OCI-LY7 (cell line): ENCODE results near the gene CFDP1. TPM values are rescaled to one million over a fixed set of nuclear protein-coding genes. Genes with fewer than 3 reads are reported as not detected.

Experiments
- BruUV-seq: library from RNA; stranded (reverse); fragments of 400-500 nt; replicated peaks from 2 replicates; lab custom pipeline; 2021; lab: Mats Ljungman, UMichigan
- CTCF ChIA-PET: fragments of 300-600 bp; sonication (Branson Sonifier 250); formaldehyde crosslinking; loops from one replicate; lab custom pipeline; 2022; ENCODE audit warnings: antibody characterized with exemption; ENCODE audit not compliant: unreplicated experiment; lab: Charles Lee
- POLR2A ChIA-PET: fragments of 300-600 bp; sonication (Branson Sonifier 250); formaldehyde crosslinking; loops from one replicate; lab custom pipeline; 2022; ENCODE audit warnings: antibody characterized with exemption; lab: Charles Lee
- DNase-seq: peaks from one replicate; pipeline ENCODE4 v3.0.0-alpha.2; 2015; ENCODE audit warnings: low spot score
- H2AFZ ChIP-seq: fragments of 200-600 bp; sonication (generic), shearing (Covaris generic); 2 replicates; pipeline ENCODE4 v1.6.1; 2014; ENCODE audit warnings: mild to moderate bottlenecking, antibody characterized with exemption, low read length, moderate library complexity
- H3K27ac ChIP-seq: fragments of 200-600 bp; sonication (generic); 2 replicates; pipeline ENCODE4 v1.5.1; 2014; ENCODE audit warnings: mixed run types, low read depth, mild to moderate bottlenecking, moderate library complexity, low read length, inconsistent platforms; ENCODE audit not compliant: poor library complexity, severe bottlenecking
- H3K36me3 ChIP-seq: fragments of 200-600 bp; sonication (generic); 2 replicates; pipeline ENCODE4 v1.6.1; 2014; ENCODE audit warnings: mild to moderate bottlenecking, antibody characterized with exemption, low read length, moderate library complexity, mixed read lengths; ENCODE audit not compliant: insufficient read depth
- H3K4me1 ChIP-seq: fragments of 200-600 bp; sonication (generic); 2 replicates; pipeline ENCODE4 v1.5.1; 2014; ENCODE audit warnings: mild to moderate bottlenecking, low read length; ENCODE audit not compliant: insufficient read depth, poor library complexity, severe bottlenecking
- H3K4me2 ChIP-seq: fragments of 200-600 bp; sonication (generic); 2 replicates; pipeline ENCODE4 v1.6.1; 2014; ENCODE audit warnings: mild to moderate bottlenecking, low read length
- H3K4me3 ChIP-seq: fragments of 200-600 bp; sonication (generic); 2 replicates; pipeline ENCODE4 v1.5.1; 2014; ENCODE audit warnings: mild to moderate bottlenecking, low read depth, low read length; ENCODE audit not compliant: poor library complexity, severe bottlenecking
- H3K79me2 ChIP-seq: fragments of 200-600 bp; sonication (generic); 2 replicates; pipeline ENCODE4 v1.6.1; 2016; ENCODE audit warnings: low read depth, mild to moderate bottlenecking, low read length, moderate library complexity, mixed read lengths; ENCODE audit not compliant: insufficient read depth
- H3K9me2 ChIP-seq: fragments of 200-600 bp; sonication (generic); 2 replicates; pipeline ENCODE4 v1.6.1; 2016; ENCODE audit warnings: mild to moderate bottlenecking, low read length, mixed read lengths; ENCODE audit not compliant: insufficient read depth
- H3K9me3 ChIP-seq: fragments of 200-600 bp; sonication (generic); 2 replicates; pipeline ENCODE4 v1.6.1; 2014; ENCODE audit warnings: mild to moderate bottlenecking, mixed run types, low read length, mixed read lengths
- H4K20me1 ChIP-seq: fragments of 200-600 bp; sonication (generic); 2 replicates; pipeline ENCODE4 v1.6.1; 2014; ENCODE audit warnings: mild to moderate bottlenecking, antibody characterized with exemption, low read length, moderate library complexity, mixed read lengths; ENCODE audit not compliant: insufficient read depth
- CTCF ChIP-seq: fragments of 200-600 bp; sonication (generic); conservative IDR thresholded peaks from 2 replicates; pipeline ENCODE4 v1.5.1; 2014; ENCODE audit warnings: mild to moderate bottlenecking, antibody characterized with exemption, low read length, moderate library complexity, mixed read lengths
- EZH2phosphoT487 ChIP-seq: fragments of 200-600 bp; sonication (generic); IDR thresholded peaks from 2 replicates; pipeline ENCODE4 v1.6.1; 2018; ENCODE audit warnings: low read depth, borderline replicate concordance, mild to moderate bottlenecking, mixed run types, antibody characterized with exemption, low read length, moderate library complexity, mixed read lengths
- intact Hi-C: fragments of 100-400 bp; cut with micrococcal nuclease; formaldehyde crosslinking; loops from one replicate; pipeline ENCODE4 v1.10.0; 2022; ENCODE audit not compliant: unreplicated experiment
- total RNA-seq, 2 experiments: library from RNA; depleted of rRNA in 1 of 2; stranded (reverse); fragments of >200 nt in 1 of 2; shearing (Covaris generic) in 1 of 2; gene quantifications; 2 replicates each; pipeline ENCODE4 v1.2.3, GENCODE V29; 2014 to 2022

CFDP1 gene
- total RNA-seq, 2 experiments from 2014 or later = 30.0 to 57.6 TPM

GRCh38 chr16:75394941-75395340 is 38.4 kb downstream of the CFDP1 start:
- Histone ChIP-seq H4K20me1 (no peaks in the 10 kb centered on the region), H3K27ac (no peak overlapping the region), H3K79me2 (no peaks in the 10 kb centered on the region), H3K4me3 (no peak overlapping the region), H3K9me2 (no peaks in the 10 kb centered on the region), H3K9me3 (no peaks in the 10 kb centered on the region), H3K36me3 (peaks cover 37% of the 10 kb centered on the region), H2AFZ (no peak overlapping the region), H3K4me1 (no peaks in the 10 kb centered on the region), H3K4me2 (no peak overlapping the region)
- no peak for DNase-seq
- POLR2A ChIA-PET = interaction anchor here (1.3 kb wide), 1 partner anchor 7 kb away, joined by 3 read pairs; no protein-coding TSS in a partner anchor
- no TSS peak for BruUV-seq
- no peak for TF ChIP-seq EZH2phosphoT487
- no peak for TF ChIP-seq CTCF
- CTCF ChIA-PET = no interaction called here
- intact Hi-C loops = no loop called here

- H3K9me2 ChIP-seq = no peaks in the 10 kb centered on the region
- H3K36me3 ChIP-seq = peaks cover 47% of the 10 kb centered on the region; the same call in 1 of the 2 replicates
- H4K20me1 ChIP-seq = no peaks in the 10 kb centered on the region
- TF ChIP-seq CTCF (no peak), EZH2phosphoT487 (no peak)
- H3K79me2 ChIP-seq = no peaks in the 10 kb centered on the region
- no peak overlapping the region for H3K27ac ChIP-seq
- ChIA-PET POLR2A (interaction anchor here (0.6 to 2.0 kb wide), 3 partner anchors 9 to 193 kb away, joined by 3 to 10 read pairs (median 8); no protein-coding TSS in a partner anchor), CTCF (no interaction called here)
- H3K4me1 ChIP-seq = no peaks in the 10 kb centered on the region
- intact Hi-C loops = no loop called here
- H3K4me3 ChIP-seq = no peak overlapping the region
- no peak for DNase-seq
- BruUV-seq = no TSS peak
- no peak overlapping the region for H3K4me2 ChIP-seq
- H3K9me3 ChIP-seq = no peaks in the 10 kb centered on the region
- H2AFZ ChIP-seq = no peak overlapping the region
Observed at GRCh38 chr16:75392906-75393305, 40.4 kb downstream of the CFDP1 start.

GRCh38 chr16:75390926-75391653 is 42.2 kb downstream of the CFDP1 start:
- H4K20me1 ChIP-seq = no peaks in the 10 kb centered on the region
- ChIA-PET POLR2A (interaction anchor here (0.6 to 2.0 kb wide), 4 partner anchors 8 to 13 kb away, joined by 3 to 8 read pairs (median 4); no protein-coding TSS in a partner anchor), CTCF (no interaction called here)
- H3K79me2 ChIP-seq = no peaks in the 10 kb centered on the region
- no peak for DNase-seq
- no TSS peak for BruUV-seq
- no peak overlapping the region for H3K4me3 ChIP-seq
- no peaks in the 10 kb centered on the region for H3K9me2 ChIP-seq
- intact Hi-C loops = no loop called here
- H3K4me2 ChIP-seq = no peak overlapping the region
- TF ChIP-seq EZH2phosphoT487 (no peak), CTCF (no peak)
- H2AFZ ChIP-seq = no peak overlapping the region
- peaks cover 47% of the 10 kb centered on the region; the same call in 1 of the 2 replicates for H3K36me3 ChIP-seq
- no peaks in the 10 kb centered on the region for H3K9me3 ChIP-seq
- no peaks in the 10 kb centered on the region for H3K4me1 ChIP-seq
- no peak overlapping the region for H3K27ac ChIP-seq
